H1 (cell line): ENCODE results near the gene ERCC3. TPM values are rescaled to one million over a fixed set of nuclear protein-coding genes. Genes with fewer than 3 reads are reported as not detected.

Experiments used
- BRCA1 ChIP-seq: IDR thresholded peaks from 2 replicates; pipeline ENCODE4 v1.6.1; 2012; ENCODE audit warnings: low read depth, low read length, improper control_type of control experiment
- CBX8 ChIP-seq: fragments of 300-800, 300-1000 bp; sonication (generic); IDR thresholded peaks from 2 replicates; pipeline ENCODE4 v1.7.1; 2016; ENCODE audit warnings: low read depth, low read length, borderline replicate concordance
- CEBPB ChIP-seq: IDR thresholded peaks from 2 replicates; pipeline ENCODE4 v1.6.1; 2012; ENCODE audit warnings: low read depth, low read length
- CHD2 ChIP-seq: IDR thresholded peaks from 2 replicates; pipeline ENCODE4 v1.6.1; 2012; ENCODE audit warnings: low read length, improper control_type of control experiment
- FOSL1 ChIP-seq: IDR thresholded peaks from 2 replicates; pipeline ENCODE4 v1.6.1; 2011; ENCODE audit warnings: mild to moderate bottlenecking, low read depth, low read length, moderate library complexity; ENCODE audit not compliant: insufficient read depth
- HDAC2 ChIP-seq, 2 experiments: fragments of 300-600 bp in 1 of 2; sonication (generic) in 1 of 2; IDR thresholded peaks; 2 replicates each; pipeline ENCODE4 v1.6.1; 2011 to 2012; ENCODE audit warnings: low read depth in 2 of 2, low read length in 2 of 2, mild to moderate bottlenecking in 2 of 2, moderate library complexity in 2 of 2, borderline replicate concordance in 1 of 2, inconsistent platforms in 1 of 2
- NRF1 ChIP-seq: IDR thresholded peaks from 2 replicates; pipeline ENCODE4 v1.6.1; 2011; ENCODE audit warnings: mild to moderate bottlenecking, low read depth, low read length, improper control_type of control experiment
- POLR2AphosphoS5 ChIP-seq: IDR thresholded peaks from 2 replicates; pipeline ENCODE4 v1.6.1; 2011; ENCODE audit warnings: low read depth, low read length
- POU5F1 ChIP-seq: IDR thresholded peaks from 2 replicates; pipeline ENCODE4 v1.6.1; 2011; ENCODE audit warnings: low read depth, mild to moderate bottlenecking, low read length, moderate library complexity
- SIRT6 ChIP-seq: IDR thresholded peaks from one replicate; pipeline ENCODE4 v1.7.1; 2012; ENCODE audit warnings: low read length, inconsistent platforms
- SP2 ChIP-seq: IDR thresholded peaks from 2 replicates; pipeline ENCODE4 v1.6.1; 2012; ENCODE audit warnings: mild to moderate bottlenecking, low read length, inconsistent platforms
- TAF1 ChIP-seq: IDR thresholded peaks from 2 replicates; pipeline ENCODE4 v1.6.1; 2011; ENCODE audit warnings: mild to moderate bottlenecking, low read depth, low read length
- TBP ChIP-seq: IDR thresholded peaks from 2 replicates; pipeline ENCODE4 v1.6.1; 2011; ENCODE audit warnings: low read depth, low read length, improper control_type of control experiment
- TEAD4 ChIP-seq: IDR thresholded peaks from 2 replicates; pipeline ENCODE4 v1.6.1; 2012; ENCODE audit warnings: low read depth, low read length, inconsistent platforms, mixed read lengths
- YY1 ChIP-seq: IDR thresholded peaks from 2 replicates; pipeline ENCODE4 v1.6.1; 2011; ENCODE audit warnings: low read depth, mild to moderate bottlenecking, low read length
- ZNF274 ChIP-seq: IDR thresholded peaks from 2 replicates; pipeline ENCODE4 v1.7.0; 2012; ENCODE audit warnings: low read length, borderline replicate concordance; ENCODE audit errors: extremely low read depth
- polyA plus RNA-seq, 7 experiments: library from polyadenylated mRNA; depleted of rRNA in 3 of 7; stranded (reverse) in 5 of 7; unstranded in 2 of 7; fragments of >200 nt in 5 of 7; fragments of 200-250 nt in 2 of 7; gene quantifications; 1 replicate in 5 of 7; 2 replicates in 1 of 7; 4 replicates in 1 of 7; pipeline versions ENCODE4 v1.2.1 to v1.2.3, GENCODE V29; 2011 to 2013; ENCODE audit warnings: missing spikeins in 2 of 7, mixed read lengths in 2 of 7
- total RNA-seq: library from RNA; stranded (reverse); fragmentation: NEBNext Ultra II Directional; extraction: Animal tissue kit (Norgen Biotek cat#: 25700); gene quantifications from 2 replicates; pipeline ENCODE4 v1.2.1, GENCODE V29; 2021
- TF ChIP-seq, protein P1 (sequence below), 3 experiments: IDR thresholded peaks; 1 replicate in 2 of 3; 2 replicates in 1 of 3; pipeline versions ENCODE4 v1.5.1 to v1.6.1; 2011; ENCODE audit warnings: low read length in 3 of 3, mild to moderate bottlenecking in 3 of 3, inconsistent platforms in 2 of 3, low read depth in 1 of 3, moderate library complexity in 1 of 3; ENCODE audit not compliant: insufficient read depth in 1 of 3; ENCODE audit errors: control extremely low read depth in 1 of 3
- TF ChIP-seq, protein P2 (sequence below): IDR thresholded peaks from 2 replicates; pipeline ENCODE4 v1.6.1; 2011; ENCODE audit warnings: low read depth, mild to moderate bottlenecking, low read length; ENCODE audit not compliant: insufficient read depth
- TF ChIP-seq, protein P3 (sequence below): IDR thresholded peaks from 2 replicates; pipeline ENCODE4 v1.6.1; 2012; ENCODE audit warnings: low read length, inconsistent platforms

Gene ERCC3
- total and polyA plus RNA-seq, 2 of the 8 experiments (the other 6 are each of a cell fraction or from before 2014, with no cell fraction given) = 41.8 to 48.9 TPM

DNA sequence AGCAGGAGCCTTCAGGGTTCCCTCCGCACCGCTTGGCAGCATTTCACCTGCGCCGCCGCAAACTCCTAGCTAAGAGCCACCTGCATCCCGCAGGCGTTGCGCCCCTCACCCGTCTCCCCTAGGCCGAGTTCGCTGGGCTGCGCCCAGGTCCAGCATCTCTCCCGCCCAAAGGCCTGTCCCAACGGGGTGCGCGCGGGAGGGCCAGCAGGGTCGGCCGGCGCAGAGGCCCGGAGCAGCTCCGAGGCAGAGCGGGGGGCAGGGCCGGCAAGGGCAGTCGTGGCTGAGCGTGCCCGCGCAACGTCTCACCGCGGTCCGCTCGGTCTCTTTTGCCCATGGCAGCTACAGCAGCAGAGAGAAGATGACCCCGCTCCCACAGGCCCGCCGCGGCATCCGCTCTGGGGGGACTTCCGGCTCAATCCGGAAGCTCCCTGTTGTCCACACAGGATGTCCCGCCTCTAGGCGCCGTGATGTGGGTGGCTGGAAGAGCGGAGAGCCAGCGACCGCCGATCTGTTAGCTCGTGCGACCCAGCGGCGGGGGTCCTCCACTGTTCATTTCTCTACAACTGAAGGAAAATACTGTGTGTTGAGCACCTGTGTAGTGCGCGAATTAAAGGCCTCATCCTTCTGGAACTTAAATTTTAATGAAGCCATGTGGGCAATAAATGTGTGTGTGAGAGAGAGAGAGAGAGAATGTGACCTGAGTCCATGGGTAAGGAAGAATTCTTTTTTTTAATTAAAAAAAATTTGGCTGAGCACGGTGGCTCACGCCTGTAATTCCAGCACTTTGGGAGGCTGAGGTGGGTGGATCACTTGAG is at the start of gene ERCC3 (continued):
- peak; percentile 9; the same call in 1 of the 2 replicates for TF ChIP-seq SP2
- no peak; a peak in 1 of 4 replicates for TF ChIP-seq HDAC2 (IDR thresholded peaks at IDR 0.05; ENCODE audit: borderline replicate concordance in 1 of 2, low read depth in 2 of 2, low read length in 2 of 2)
- TF ChIP-seq CBX8 = no peak
- TF ChIP-seq, protein P1, sequence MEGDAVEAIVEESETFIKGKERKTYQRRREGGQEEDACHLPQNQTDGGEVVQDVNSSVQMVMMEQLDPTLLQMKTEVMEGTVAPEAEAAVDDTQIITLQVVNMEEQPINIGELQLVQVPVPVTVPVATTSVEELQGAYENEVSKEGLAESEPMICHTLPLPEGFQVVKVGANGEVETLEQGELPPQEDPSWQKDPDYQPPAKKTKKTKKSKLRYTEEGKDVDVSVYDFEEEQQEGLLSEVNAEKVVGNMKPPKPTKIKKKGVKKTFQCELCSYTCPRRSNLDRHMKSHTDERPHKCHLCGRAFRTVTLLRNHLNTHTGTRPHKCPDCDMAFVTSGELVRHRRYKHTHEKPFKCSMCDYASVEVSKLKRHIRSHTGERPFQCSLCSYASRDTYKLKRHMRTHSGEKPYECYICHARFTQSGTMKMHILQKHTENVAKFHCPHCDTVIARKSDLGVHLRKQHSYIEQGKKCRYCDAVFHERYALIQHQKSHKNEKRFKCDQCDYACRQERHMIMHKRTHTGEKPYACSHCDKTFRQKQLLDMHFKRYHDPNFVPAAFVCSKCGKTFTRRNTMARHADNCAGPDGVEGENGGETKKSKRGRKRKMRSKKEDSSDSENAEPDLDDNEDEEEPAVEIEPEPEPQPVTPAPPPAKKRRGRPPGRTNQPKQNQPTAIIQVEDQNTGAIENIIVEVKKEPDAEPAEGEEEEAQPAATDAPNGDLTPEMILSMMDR (IDR thresholded peaks at IDR 0.05; ENCODE audit: control extremely low read depth in 1 of 3, insufficient read depth in 1 of 3, low read depth in 1 of 3, low read length in 3 of 3) = no peak
- TF ChIP-seq POU5F1 = no peak
- TF ChIP-seq CEBPB = no peak
- TF ChIP-seq TBP = peak; percentile 82
- TF ChIP-seq FOSL1 = no peak
- TF ChIP-seq POLR2AphosphoS5 = peak; percentile 83; the same call in 1 of the 2 replicates
- no peak for TF ChIP-seq ZNF274
- no peak for TF ChIP-seq NRF1
- TF ChIP-seq YY1 = no peak
- TF ChIP-seq, protein P2, sequence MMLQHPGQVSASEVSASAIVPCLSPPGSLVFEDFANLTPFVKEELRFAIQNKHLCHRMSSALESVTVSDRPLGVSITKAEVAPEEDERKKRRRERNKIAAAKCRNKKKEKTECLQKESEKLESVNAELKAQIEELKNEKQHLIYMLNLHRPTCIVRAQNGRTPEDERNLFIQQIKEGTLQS = no peak
- TF ChIP-seq BRCA1 = no peak
- no peak for TF ChIP-seq SIRT6
- 0 out of 2 replicates have a peak, but pooled peaks have one; percentile 12 for TF ChIP-seq CHD2
- TF ChIP-seq TEAD4 = 0 out of 2 replicates have a peak, but pooled peaks have one; percentile 8
- TF ChIP-seq, protein P3, sequence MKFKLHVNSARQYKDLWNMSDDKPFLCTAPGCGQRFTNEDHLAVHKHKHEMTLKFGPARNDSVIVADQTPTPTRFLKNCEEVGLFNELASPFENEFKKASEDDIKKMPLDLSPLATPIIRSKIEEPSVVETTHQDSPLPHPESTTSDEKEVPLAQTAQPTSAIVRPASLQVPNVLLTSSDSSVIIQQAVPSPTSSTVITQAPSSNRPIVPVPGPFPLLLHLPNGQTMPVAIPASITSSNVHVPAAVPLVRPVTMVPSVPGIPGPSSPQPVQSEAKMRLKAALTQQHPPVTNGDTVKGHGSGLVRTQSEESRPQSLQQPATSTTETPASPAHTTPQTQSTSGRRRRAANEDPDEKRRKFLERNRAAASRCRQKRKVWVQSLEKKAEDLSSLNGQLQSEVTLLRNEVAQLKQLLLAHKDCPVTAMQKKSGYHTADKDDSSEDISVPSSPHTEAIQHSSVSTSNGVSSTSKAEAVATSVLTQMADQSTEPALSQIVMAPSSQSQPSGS = 0 out of 2 replicates have a peak, but pooled peaks have one; percentile 18
- peak; percentile 89 for TF ChIP-seq TAF1
